ENCODE measurements around the gene CPAMD8.

Gene CPAMD8

DNA sequence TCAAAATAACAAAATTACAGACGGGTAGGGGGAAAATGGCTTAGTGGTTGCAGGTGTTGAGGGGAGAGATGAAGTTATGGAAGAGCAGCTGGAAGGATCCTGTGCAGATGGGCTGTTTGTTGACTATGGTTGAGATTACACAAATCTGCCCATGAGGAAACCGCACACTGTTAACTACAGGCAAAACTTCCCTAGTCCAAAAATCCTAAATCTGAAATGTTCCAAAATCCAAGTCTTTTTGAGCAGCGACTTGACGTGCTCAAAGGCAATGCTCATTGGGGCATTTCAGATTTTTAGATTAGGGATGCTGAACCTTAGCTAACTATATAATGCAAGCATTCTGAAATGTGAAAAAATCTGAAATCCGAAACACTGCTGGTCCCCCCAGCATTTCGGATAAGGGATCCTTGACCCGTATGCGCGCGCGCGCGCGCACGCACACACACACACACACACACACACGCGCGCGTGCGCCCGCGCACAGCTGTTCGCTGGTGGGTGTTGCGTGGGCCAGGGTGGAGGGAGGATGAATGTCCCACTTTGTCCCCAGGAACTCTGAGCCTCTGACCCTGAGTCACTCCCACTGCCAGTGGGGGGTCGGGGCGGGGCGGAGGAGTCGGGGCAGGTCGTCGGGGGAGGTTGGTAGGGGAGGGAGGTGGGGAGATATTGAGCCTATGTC, 131.0 kb downstream of the CPAMD8 start:
- DNase-seq (ENCODE audit: low read depth in 2 of 3, low spot score in 2 of 3): no peak

DNA sequence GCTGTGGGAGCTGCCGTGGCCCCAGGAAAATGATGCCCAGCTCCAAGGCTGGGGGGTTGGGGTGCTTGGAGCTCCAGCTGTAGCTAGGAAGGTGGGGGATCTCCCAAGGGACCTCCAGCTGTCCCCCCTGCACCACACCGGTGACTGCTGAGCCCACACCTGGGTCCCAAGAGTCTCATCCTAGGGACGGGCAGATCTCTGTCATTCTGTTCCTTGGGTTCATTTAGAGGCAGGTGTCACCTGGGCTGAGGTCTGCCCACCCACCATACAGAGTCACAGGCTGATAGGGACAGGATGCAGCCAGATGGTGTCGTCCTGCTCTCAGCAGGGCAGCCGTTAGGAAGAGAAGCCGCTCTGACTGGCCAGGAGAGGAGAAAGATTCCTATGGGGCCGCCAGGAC, 132.5 kb downstream of the CPAMD8 start:
- no peak for DNase-seq (ENCODE audit: low read depth in 2 of 3, low spot score in 2 of 3)

DNA sequence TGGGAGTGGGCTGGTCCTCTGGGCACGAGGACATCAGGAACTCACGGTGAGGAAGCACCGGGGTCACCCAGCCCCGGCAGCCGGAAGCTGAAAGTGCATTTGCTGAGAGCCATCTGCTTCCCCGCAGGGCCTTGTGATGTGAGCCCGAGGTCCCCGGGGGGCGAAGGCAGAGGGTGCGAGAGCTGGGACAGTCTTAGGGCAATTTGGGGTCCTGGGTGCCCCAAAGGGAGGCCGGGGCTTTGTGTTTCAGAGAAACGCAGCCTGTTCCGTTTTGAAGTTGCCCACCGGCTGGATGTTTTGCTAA, 133.0 kb downstream of the CPAMD8 start:
- DNase-seq (ENCODE audit: low read depth in 2 of 3, low spot score in 2 of 3): no peak

DNA sequence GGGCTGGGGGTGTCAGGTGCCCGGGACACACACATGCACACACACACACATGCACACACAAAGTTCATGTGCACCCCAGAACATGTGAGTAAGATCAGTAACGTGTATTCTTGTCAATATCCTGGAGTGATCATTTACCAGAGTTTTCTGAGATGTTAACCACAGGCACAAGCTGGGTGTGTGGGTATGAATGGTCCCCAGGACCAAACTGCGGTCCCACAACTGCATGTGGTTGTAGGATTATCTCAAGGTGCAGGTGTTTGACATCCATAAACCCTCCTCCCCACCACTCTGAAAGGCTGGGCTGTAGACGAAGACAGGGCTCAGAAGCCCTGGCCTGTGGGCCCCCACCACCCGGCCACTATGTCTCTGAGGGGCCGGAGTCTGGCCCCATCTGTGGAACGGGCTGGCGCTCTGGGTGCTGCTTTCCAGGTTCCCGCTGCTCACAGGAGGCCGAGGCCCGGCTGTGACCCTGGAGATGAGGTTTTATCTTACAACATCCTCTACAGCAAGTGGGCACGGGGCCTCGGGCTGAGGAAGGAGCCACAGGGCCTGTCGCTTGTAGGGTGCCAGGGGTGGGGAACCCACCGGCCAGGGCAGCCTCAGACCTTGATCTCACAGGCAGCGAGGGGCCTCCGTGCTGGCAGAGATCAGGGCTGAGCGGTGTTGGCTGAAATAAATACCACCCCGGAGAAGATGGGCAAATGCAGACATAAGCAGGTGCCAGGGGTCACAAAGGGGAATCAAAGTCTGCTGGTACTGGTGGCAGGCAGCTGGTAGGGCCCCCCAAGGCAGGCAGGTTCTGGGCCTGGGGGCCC, 133.5 kb downstream of the CPAMD8 start:
- no peak for DNase-seq (ENCODE audit: low read depth in 2 of 3, low spot score in 2 of 3)

DNA sequence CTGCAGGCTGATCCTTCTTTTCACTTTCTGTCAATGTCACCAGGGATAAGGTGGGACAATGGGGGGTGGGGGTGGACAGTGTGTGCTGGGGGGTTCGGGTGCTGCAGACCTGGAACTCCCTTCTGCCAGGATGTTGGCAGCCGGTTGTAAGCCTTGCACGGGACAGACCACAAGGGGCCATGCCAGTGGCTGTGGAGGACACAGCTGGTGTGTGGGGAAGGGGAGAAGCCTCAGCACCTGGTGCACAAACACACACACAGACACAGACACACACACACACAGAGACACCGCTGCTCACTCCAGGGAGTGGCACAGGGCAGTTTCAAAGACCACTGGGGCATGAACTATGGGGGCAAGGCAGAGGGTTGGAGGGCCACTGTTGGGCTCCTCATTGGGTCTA, 134.2 kb downstream of the CPAMD8 start:
- no peak for DNase-seq (ENCODE audit: low read depth in 2 of 3, low spot score in 2 of 3)

DNA sequence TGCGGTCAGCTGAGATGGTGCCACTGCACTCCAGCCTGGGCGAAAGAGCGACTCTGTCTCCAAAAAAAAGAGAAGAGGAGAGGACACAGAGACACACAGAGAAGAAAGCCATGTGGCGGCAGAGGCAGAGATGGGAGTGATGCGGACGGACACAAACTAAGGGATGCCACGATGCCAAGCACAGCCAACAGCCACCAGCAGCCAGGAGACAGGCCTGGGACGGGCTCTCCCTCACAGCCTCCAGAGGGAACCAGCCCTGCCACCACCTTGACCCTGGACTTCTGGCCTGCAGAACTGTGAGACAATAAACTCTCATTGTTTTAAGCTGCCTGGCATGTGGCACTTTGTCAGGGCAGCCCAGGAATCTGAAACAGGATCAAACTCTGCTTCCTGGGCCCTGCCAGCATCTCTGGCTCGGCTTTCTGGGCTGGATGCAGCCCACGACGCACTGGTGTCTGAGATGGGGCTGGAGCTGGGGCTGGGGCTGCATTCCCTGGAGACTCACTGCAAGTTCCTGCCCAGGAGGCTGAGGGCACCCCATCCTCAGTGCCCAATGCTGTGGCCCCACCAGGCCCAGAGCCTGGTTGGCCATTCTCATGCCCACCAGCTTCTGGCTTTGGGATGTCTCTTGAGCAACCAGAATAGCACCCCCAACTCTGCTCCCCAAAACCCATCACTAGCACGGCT, 134.8 kb downstream of the CPAMD8 start:
- no peak for DNase-seq (ENCODE audit: low read depth in 2 of 3, low spot score in 2 of 3)

DNA sequence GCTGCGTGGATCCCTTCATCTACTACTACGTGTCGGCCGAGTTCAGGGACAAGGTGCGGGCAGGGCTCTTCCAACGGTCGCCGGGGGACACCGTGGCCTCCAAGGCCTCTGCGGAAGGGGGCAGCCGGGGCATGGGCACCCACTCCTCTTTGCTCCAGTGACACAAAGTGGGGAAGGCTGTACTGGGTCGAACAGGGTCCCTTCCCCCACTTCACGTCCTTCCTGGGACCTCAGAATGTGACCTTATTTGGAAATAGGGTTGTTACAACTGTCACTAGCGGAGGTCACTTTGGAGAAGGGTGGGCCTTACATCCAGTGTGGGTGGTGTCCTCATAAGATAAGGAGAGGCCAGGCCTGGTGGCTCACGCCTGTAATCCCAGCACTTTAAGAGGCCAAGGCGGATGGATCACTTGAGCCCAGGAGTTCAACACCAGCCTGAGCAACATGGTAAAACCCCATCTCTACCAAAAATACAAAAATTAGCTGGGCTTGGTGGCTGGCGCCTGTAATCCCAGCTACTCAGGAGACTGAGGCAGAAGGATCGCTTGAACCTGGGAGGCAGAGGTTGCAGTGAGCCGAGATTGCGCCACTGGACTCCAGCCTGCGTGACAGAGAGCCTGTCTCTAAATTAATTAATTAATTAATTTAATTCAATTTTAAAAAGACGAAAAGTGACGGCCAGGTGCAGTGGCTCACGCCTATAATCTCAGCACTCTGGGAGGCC, 136.0 kb downstream of the CPAMD8 start:
- no peak for DNase-seq (ENCODE audit: low read depth in 2 of 3, low spot score in 2 of 3)

DNA sequence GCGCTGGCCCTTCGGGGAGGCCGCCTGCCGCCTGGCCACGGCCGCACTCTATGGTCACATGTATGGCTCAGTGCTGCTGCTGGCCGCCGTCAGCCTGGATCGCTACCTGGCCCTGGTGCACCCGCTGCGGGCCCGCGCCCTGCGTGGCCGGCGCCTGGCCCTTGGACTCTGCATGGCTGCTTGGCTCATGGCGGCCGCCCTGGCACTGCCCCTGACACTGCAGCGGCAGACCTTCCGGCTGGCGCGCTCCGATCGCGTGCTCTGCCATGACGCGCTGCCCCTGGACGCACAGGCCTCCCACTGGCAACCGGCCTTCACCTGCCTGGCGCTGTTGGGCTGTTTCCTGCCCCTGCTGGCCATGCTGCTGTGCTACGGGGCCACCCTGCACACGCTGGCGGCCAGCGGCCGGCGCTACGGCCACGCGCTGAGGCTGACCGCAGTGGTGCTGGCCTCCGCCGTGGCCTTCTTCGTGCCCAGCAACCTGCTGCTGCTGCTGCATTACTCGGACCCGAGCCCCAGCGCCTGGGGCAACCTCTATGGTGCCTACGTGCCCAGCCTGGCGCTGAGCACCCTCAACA, 136.6 kb downstream of the CPAMD8 start:
- no peak for DNase-seq (ENCODE audit: low read depth in 2 of 3, low spot score in 2 of 3)

DNA sequence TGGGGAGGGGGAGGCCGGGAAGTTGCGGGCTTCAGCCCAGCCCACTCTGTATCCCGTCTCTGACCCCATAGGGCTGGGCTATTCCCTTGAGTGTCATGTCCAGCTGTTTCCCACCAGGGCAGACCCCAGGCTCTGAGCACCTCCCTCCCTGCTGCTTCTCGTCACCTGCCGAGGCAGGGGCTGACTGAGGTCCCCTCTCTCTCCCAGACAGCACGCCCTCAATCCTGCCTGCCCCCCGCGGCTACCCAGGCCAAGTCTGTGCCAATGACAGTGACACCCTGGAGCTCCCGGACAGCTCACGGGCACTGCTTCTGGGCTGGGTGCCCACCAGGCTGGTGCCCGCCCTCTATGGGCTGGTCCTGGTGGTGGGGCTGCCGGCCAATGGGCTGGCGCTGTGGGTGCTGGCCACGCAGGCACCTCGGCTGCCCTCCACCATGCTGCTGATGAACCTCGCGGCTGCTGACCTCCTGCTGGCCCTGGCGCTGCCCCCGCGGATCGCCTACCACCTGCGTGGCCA, 137.2 kb downstream of the CPAMD8 start:
- DNase-seq (ENCODE audit: low read depth in 2 of 3, low spot score in 2 of 3): no peak

DNA sequence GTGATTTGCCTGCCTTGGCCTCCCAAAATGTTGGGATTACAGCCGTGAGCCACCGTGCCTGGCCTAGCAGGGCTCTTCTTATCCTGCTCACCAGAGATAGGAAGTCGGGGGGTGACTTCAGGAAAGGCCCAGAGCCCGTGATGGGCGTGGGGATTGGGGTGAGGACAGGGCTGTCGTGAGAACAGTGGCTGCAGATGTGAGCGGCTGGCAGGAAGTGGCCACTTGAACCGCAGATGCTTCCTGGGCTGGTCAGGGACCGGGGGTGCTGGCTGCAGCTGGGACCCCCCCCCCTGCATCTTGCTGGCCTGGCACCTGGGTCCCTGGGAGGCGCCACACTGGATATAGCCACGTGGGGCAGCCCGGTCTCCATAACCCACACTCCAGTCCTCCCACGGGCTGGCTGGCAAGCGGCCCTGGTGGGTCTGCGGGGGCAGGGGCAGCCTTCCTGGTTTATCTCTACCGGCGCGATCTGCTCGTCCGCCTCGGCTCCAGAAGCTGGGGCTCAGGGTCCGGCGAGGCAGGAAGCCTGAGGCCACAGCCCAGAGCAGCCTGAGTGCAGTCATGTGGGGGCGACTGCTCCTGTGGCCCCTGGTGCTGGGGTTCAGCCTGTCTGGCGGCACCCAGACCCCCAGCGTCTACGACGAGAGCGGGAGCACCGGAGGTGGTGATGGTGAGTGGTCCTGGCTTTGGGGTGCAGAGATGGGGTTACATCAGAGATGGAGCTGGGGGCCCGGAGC, 137.8 kb downstream of the CPAMD8 start, which contains the start of gene F2RL3:
Gene F2RL3 (plus strand): TSS at position 371 of the 737 bp plus-strand sequence. CDS start 191 bp downstream, at position 562.
- no peak for DNase-seq (ENCODE audit: low read depth in 2 of 3, low spot score in 2 of 3)

DNA sequence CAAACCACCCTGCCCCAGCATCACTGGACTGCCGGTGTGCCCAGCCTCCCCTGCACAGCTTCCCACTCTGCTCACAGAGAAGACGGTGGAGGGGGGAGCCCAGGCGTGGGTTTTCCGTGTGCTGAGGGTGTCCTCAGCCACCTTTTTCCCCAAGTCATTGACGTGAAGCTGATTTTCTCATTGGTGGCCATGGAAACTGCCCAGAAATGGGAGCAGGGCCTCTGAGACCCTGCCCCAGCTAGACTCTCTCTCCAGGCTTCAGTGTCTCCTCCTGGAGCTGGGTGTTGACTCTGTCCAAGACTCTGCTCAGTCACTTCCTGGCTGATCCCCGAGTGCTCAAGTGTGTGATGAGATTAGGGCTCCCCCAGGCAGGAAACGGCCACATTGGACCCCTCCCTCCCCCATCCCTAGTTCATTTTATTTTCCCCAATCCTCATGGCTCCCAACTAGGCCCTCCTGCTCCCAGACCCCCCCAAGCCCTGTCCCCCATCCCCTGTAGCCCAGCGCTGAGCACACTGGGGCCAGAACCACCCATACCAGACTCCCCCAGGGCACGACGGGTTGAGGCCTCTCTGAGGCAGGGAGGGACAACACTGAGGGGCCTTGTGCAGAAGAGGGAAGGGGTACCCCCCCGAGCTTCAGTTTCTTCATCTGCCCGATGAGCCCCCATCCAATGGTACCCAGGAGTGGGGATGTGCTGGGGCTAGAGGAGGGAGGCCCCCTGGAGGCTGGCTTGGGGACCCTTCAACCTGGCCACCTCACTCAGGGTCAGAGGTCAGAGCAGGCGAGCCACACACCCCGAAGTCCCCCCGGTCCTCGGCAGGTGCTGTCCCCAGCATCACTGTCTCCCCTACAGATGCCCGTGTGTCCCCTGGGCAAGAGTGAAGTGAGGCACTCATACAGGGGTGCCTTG, 139.0 kb downstream of the CPAMD8 start:
- DNase-seq (ENCODE audit: low read depth in 2 of 3, low spot score in 2 of 3): no peak

DNA sequence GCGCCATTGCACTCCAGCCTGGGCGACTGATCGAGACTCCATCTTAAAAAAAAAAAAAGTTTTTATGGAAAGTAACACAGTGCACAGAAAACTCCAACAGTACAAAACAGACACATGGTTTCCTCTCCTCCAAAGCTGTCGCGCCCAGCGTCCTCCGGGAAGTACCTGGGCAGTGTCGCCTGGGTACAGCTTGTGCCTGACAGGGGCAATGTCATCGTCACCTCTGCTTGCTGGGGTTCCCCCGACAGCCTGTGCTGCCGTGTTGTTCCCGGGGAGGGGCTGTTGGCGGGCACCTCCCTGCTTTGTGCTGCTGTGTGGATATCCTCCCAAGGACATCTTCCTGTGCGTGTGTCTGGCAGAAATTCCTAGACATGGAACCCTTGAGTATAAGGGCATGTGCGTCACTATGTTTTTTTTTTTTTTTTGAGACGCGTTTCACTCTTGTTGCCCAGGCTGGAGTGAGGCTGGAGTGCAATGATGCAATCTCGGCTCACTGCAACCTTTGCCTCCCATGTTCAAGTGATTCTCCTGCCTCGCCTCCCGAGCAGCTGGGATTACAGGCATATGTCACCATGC, 140.2 kb downstream of the CPAMD8 start:
- no peak for DNase-seq (ENCODE audit: low read depth in 2 of 3, low spot score in 2 of 3)

DNA sequence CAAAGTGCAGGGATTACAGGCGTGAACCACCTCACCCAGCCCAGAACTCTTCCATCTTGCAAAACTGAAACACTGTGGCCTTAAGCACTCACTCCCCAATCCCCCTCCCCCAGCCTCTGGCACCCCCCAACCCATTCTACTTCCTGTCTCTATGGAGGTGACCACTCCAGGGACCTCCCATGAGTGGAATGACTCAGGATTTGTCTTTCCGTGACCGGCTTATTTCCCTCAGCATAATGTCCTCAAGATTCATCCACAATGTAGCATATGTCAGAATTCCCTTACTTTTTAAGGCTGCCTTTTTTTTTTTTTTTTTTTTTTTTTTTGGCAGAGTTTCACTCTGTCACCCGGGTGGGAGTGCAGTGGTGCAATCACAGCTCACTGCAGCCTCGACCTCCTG, 141.4 kb downstream of the CPAMD8 start:
- DNase-seq (ENCODE audit: low read depth in 2 of 3, low spot score in 2 of 3): no peak

DNA sequence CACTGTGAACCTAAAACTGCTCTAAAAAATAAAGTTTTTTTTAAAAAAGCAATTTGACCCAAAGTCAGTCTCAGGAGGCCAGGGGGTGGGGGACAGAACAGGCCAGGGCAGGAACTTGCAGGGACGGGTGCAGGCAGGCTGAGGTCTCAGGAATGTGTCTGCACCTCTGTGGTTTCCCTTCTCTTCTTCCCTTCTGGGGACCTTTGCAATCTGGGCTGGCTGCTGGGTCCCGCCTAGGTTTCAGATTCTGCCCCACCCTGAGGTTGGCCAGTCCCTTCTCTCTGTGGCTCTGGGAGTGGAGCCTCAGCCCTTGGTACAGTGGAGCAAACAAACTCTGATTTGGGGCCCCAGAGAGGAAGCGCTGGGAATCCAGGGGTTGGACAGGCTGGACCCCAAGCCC, 143.1 kb downstream of the CPAMD8 start:
- no peak for DNase-seq (ENCODE audit: low read depth in 2 of 3, low spot score in 2 of 3)

DNA sequence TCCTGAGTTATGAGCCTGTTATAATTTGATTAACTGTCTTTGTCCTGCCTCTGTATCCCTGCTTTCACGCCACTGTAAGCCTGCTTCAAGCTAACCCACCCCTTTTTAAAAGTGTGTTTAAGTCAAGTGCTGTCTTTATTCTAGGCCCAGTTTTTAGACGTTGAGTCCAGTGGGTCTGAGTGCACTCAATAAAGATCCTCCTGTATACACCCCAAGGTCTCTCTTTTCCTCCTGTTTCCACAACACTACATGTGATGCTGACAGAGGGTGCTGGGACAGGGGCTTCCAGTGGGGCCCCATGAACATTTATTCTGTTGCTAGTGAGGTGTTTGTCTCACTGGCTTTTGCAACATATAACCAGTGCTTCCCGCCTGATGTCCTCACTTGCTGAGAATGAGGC, 144.5 kb downstream of the CPAMD8 start:
- DNase-seq (ENCODE audit: low read depth in 2 of 3, low spot score in 2 of 3): no peak

DNA sequence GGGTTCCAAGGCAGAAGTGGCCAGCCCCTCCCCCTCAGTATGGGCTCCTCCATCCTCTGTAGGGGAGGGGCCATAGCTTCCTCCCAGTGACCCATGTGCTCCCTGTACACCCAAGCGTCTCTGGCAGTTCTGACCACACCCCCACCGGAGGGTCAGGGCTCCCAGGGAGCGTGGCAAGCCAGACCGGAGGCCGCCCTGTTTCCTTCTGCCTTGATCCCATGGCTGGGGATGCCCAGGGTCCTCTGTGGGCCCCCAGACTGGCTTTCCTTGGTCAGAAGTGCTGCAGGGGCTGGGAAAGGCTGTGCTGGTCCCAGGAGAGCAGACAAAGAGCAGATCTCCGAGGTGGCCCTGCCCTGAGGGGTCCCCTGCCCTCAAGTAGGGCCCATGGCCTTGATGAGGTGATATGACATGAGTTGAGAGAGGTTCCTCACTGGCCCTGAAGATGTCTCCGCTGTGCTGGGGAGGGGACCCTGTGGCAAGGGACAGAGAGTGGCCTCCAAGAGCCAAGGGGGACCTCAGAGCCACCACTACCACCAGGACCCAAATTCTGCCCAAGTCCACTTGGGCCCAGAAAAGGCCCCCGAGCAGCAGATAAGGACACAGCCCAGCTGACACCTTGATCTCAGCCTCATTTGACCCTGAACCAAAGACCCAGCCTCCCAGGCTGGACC, 145.6 kb downstream of the CPAMD8 start:
- DNase-seq (ENCODE audit: low read depth in 2 of 3, low spot score in 2 of 3): no peak

DNA sequence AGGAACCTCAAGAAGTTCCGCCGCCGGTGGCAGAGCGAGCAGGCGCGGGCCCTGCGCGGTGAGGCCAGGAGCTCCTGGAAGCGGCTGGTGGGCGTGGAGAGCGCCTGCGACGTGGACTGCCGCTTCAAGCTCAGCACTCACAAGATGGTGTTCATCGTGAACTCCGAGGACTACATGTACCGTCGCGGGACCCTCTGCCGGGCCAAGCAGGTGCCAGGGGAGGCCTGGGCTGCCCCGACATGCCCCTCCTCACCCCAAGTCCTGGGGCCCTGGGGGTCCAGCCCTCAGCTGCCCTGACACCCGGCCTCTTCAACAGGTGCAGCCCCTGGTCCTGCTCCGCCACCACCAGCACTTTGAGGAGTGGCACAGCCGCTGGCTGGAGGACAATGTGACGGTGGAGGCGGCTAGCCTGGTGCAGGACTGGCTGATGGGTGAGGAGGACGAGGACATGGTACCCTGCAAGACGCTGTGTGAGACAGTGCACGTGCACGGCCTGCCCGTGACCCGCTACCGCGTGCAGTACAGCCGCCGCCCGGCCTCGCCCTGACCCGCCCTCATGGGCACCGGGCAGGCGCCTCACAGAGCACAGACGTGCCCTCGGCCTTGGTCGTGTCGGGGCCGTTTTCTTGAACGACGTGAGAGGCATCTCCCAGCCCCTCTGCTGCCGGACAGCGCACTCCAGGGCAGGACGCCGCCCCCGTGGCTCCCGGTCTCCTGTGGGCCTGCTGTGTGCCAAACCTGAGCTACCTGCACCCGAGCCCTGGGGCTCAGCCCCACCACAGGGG, 148.2 kb downstream of the CPAMD8 start:
- DNase-seq (ENCODE audit: low read depth in 2 of 3, low spot score in 2 of 3): no peak

DNA sequence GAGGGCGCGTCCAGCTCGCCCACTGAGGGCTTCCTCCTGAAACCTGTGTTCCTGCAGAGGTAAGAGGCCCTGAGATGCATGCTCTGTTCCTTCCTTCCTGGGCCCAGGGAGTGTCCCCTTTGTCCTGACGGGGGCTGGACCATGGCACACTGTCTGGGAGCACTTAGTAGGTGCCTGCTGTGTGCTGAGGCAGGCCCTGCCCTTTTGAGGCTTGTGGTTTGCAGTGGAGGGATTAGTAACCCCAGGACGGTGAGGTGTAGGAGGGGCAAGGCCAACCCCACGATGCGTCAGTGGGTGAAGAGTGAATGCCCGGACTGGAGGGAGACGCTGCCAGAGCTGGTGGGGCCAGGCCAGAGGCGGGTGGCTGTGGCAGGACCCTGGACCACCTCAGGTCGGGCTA, 149.0 kb downstream of the CPAMD8 start:
- DNase-seq (ENCODE audit: low read depth in 2 of 3, low spot score in 2 of 3): no peak
